SU-DHL-6 (cell line): ENCODE measurements around the gene BOD1.

Source experiments
- H2AFZ ChIP-seq: fragments of 200-600 bp; sonication (generic); 2 replicates; pipeline ENCODE4 v1.6.1; 2014; ENCODE audit warnings: low read depth, mild to moderate bottlenecking, moderate library complexity, mixed read lengths, antibody characterized with exemption, low read length; ENCODE audit not compliant: severe bottlenecking
- H3F3A ChIP-seq: fragments of 200-600 bp; shearing (Covaris generic); 2 replicates; pipeline ENCODE4 v1.6.0; 2016; ENCODE audit warnings: antibody characterized with exemption, mild to moderate bottlenecking; ENCODE audit not compliant: insufficient read depth
- H3K27ac ChIP-seq: fragments of 200-600 bp; sonication (generic); 2 replicates; pipeline ENCODE4 v1.5.1; 2016; ENCODE audit warnings: low read depth, mild to moderate bottlenecking, low read length, moderate library complexity, mixed read lengths
- H3K27me3 ChIP-seq: fragments of 200-600 bp; sonication (generic), shearing (Covaris generic); 2 replicates; pipeline ENCODE4 v1.6.0; 2014; ENCODE audit warnings: mild to moderate bottlenecking, low read length
- H3K36me3 ChIP-seq: fragments of 200-600 bp; sonication (generic); 2 replicates; pipeline ENCODE4 v1.6.1; 2014; ENCODE audit warnings: mild to moderate bottlenecking, low read length, mixed read lengths
- H3K4me2 ChIP-seq: fragments of 300-600, 200-600 bp; shearing (Covaris generic), sonication (generic); 2 replicates; pipeline ENCODE4 v1.6.0; 2014; ENCODE audit warnings: low read length, low read depth, mild to moderate bottlenecking; ENCODE audit not compliant: poor library complexity, severe bottlenecking
- H3K4me3 ChIP-seq: fragments of 200-600 bp; sonication (generic); 2 replicates; pipeline ENCODE4 v1.5.1; 2014; ENCODE audit warnings: antibody characterized with exemption, low read length, mild to moderate bottlenecking, mixed read lengths; ENCODE audit not compliant: insufficient read depth, poor library complexity, severe bottlenecking
- H3K79me2 ChIP-seq: fragments of 200-600 bp; sonication (generic); 2 replicates; pipeline ENCODE4 v1.6.1; 2014; ENCODE audit warnings: mild to moderate bottlenecking, low read length, moderate library complexity; ENCODE audit not compliant: insufficient read depth
- H3K9ac ChIP-seq: fragments of 200-600 bp; sonication (generic); 2 replicates; pipeline ENCODE4 v1.7.0; 2014; ENCODE audit warnings: mild to moderate bottlenecking, low read length
- H3K9me2 ChIP-seq: fragments of 200-600 bp; sonication (generic); replicated peaks from 2 replicates; pipeline ENCODE4 v1.6.1; 2014; ENCODE audit warnings: low read length; ENCODE audit not compliant: insufficient read depth
- H3K9me3 ChIP-seq: fragments of 200-600 bp; sonication (generic); 2 replicates; pipeline ENCODE4 v1.6.1; 2014; ENCODE audit warnings: low read length, mixed read lengths; ENCODE audit not compliant: insufficient read depth
- H4K20me1 ChIP-seq: fragments of 200-600 bp; sonication (generic); 2 replicates; pipeline ENCODE4 v1.6.1; 2014; ENCODE audit warnings: low read depth, mild to moderate bottlenecking, antibody characterized with exemption, low read length, moderate library complexity, mixed read lengths
- CTCF ChIP-seq: fragments of 200-600 bp; sonication (generic); IDR thresholded peaks from one replicate; pipeline ENCODE4 v1.5.1; 2017; ENCODE audit warnings: antibody characterized with exemption, mild to moderate bottlenecking, low read length, moderate library complexity; ENCODE audit not compliant: insufficient read depth, poor library complexity, severe bottlenecking
- EZH2phosphoT487 ChIP-seq: fragments of 200-600 bp; sonication (generic), shearing (Covaris generic); conservative IDR thresholded peaks from 2 replicates; pipeline ENCODE4 v1.6.1; 2018; ENCODE audit warnings: mild to moderate bottlenecking, antibody characterized with exemption, low read length, moderate library complexity, mixed read lengths

The BOD1 gene

GRCh38 chr5:173578947-173579615 is 37.4 kb downstream of the BOD1 start:
- Histone ChIP-seq H3K9me2 (no peaks in the 10 kb centered on the region), H3F3A (no peaks in the 10 kb centered on the region), H2AFZ (no peak overlapping the region), H3K9ac (no peak overlapping the region), H3K9me3 (no peaks in the 10 kb centered on the region), H3K4me3 (no peak overlapping the region), H3K79me2 (no peaks in the 10 kb centered on the region), H3K27ac (no peak overlapping the region), H3K36me3 (no peaks in the 10 kb centered on the region), H3K4me2 (no peak overlapping the region), H3K27me3 (no peaks in the 10 kb centered on the region), H4K20me1 (no peaks in the 10 kb centered on the region)
- TF ChIP-seq CTCF (no peak), EZH2phosphoT487 (no peak)

GRCh38 chr5:173577817-173578216 is 38.6 kb downstream of the BOD1 start:
- Histone ChIP-seq H3K9me2 (no peaks in the 10 kb centered on the region), H3K79me2 (no peaks in the 10 kb centered on the region), H3K4me2 (no peak overlapping the region), H4K20me1 (no peaks in the 10 kb centered on the region), H3K9me3 (no peaks in the 10 kb centered on the region), H3K4me3 (no peak overlapping the region), H3K27me3 (no peaks in the 10 kb centered on the region), H3F3A (no peaks in the 10 kb centered on the region), H3K27ac (no peak overlapping the region), H2AFZ (no peak overlapping the region), H3K9ac (no peak overlapping the region), H3K36me3 (no peaks in the 10 kb centered on the region)
- TF ChIP-seq CTCF (no peak), EZH2phosphoT487 (no peak)

DNA sequence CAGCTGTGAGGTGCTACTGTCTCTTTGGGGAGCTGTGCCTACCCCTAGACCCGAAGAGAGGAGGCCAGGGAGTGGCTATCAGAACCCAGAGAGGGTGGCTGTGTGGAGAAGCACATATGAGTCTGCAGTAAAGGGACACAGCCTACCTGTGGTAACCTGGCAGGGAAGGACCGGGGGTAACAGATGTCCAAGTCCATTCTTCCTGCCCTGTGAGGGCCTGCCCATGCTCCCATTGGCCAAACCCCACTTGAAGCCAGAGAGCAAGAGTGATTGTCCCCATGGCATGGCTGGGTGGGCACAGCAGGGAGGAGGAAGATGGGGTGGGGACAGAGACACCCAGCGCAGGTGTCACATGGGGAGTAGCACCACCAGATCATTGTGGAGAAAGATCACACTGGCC is 39.3 kb downstream of the BOD1 start:
- no peak overlapping the region for H3K4me2 ChIP-seq
- no peak overlapping the region for H3K27ac ChIP-seq
- H2AFZ ChIP-seq: no peak overlapping the region
- no peaks in the 10 kb centered on the region for H3F3A ChIP-seq
- H3K9me2 ChIP-seq: no peaks in the 10 kb centered on the region
- no peak overlapping the region for H3K9ac ChIP-seq
- H3K79me2 ChIP-seq: no peaks in the 10 kb centered on the region
- no peaks in the 10 kb centered on the region for H3K36me3 ChIP-seq
- TF ChIP-seq EZH2phosphoT487 (no peak), CTCF (no peak)
- H4K20me1 ChIP-seq: no peaks in the 10 kb centered on the region
- no peak overlapping the region for H3K4me3 ChIP-seq
- H3K27me3 ChIP-seq: no peaks in the 10 kb centered on the region
- no peaks in the 10 kb centered on the region for H3K9me3 ChIP-seq
